Prostate gland (tissue), 2 donors: Measurements from ENCODE around the gene ANKRD18B. TPM values are rescaled to one million over a fixed set of nuclear protein-coding genes. Genes with fewer than 3 reads are reported as not detected.
A peak's percentile ranks its signal among the peaks of the same experiment; 100 is the strongest.
"Not testable (repeated sequence)": the region's sequence is repeated elsewhere in the genome, so short reads cannot be mapped to it uniquely, and the experiment has no call there.

ENCODE experiments used
- DNase-seq: peaks from one replicate; pipeline ENCODE4 v3.0.0-alpha.2; 2019; ENCODE audit warnings: low spot score
- H3K27ac ChIP-seq, 2 donors: fragments of 200-600 bp; sonication (generic); 2 replicates each; pipeline ENCODE4 v1.5.1; 2017 to 2019
- H3K27me3 ChIP-seq: fragments of 200-600 bp; sonication (generic); replicated peaks from 2 replicates; pipeline ENCODE4 v1.5.1; 2019; ENCODE audit not compliant: insufficient read depth
- H3K36me3 ChIP-seq, 2 donors: fragments of 200-600 bp; sonication (generic); 1 replicate in 1 of 2; 2 replicates in 1 of 2; pipeline versions ENCODE4 v1.5.1 to v1.8.1; 2017 to 2019
- H3K4me1 ChIP-seq: fragments of 200-600 bp; sonication (generic); replicated peaks from 2 replicates; pipeline ENCODE4 v1.5.1; 2019
- H3K4me3 ChIP-seq, 2 donors: fragments of 200-600 bp; sonication (generic); 2 replicates each; pipeline ENCODE4 v1.5.1; 2017 to 2019
- H3K9me3 ChIP-seq: fragments of 200-600 bp; sonication (generic); 2 replicates; pipeline ENCODE4 v1.5.1; 2017
- CTCF ChIP-seq, 4 experiments: fragments of 200-600 bp in 2 of 4; fragments of 450-650 bp in 2 of 4; sonication (generic) in 2 of 4; IDR thresholded peaks; 1 replicate in 3 of 4; 2 replicates in 1 of 4; pipeline ENCODE4 v1.5.1; 2016 to 2019; ENCODE audit warnings: antibody characterized with exemption in 4 of 4, mild to moderate bottlenecking in 2 of 4, moderate library complexity in 2 of 4
- POLR2A ChIP-seq: fragments of 450-650 bp; IDR thresholded peaks from one replicate; pipeline ENCODE4 v1.6.1; 2016; ENCODE audit warnings: antibody characterized with exemption, mild to moderate bottlenecking
- POLR2AphosphoS5 ChIP-seq: sonication (generic); formaldehyde crosslinking; IDR thresholded peaks from one replicate; pipeline ENCODE4 v1.6.1; 2017; ENCODE audit warnings: antibody characterized with exemption
- WGBS: methylation state at CpG from one replicate; pipeline ENCODE4 v1.1.5; 2018; 5-methylcytosine and 5-hydroxymethylcytosine counted together
- intact Hi-C: fragments of 100-400 bp; cut with DNase I; formaldehyde crosslinking; loops from one replicate; pipeline ENCODE4 v1.14.2; 2022
- total RNA-seq, 2 donors: library from RNA; depleted of rRNA; stranded (reverse); fragments of >200 nt; gene quantifications; one replicate each; pipeline ENCODE4 v1.1.0, GENCODE V29; 2016

Gene ANKRD18B
- 10 to 100 TPM in 1 of 2 donors, 1 to 10 TPM in 1; 3.4 to 21.6 TPM for total RNA-seq

- H3K4me1 ChIP-seq, H3K36me3 ChIP-seq, H3K9me3 ChIP-seq, H3K27me3 ChIP-seq, intact Hi-C loops: not testable (repeated sequence)
- H3K27ac ChIP-seq, result peak within 1 kb of the TSS; percentile 75 to 76
- WGBS, result 4% methylated on average over 29 of the region's 73 CpGs
- peak; percentile 41 for TF ChIP-seq POLR2A
- peak within 1 kb of the TSS; percentile 39 to 52 for H3K4me3 ChIP-seq
- peak; percentile 54 for DNase-seq
These were observed at the start of gene ANKRD18B for GRCh38 chr9:33523397-33524305. Gene ANKRD18B (plus strand): TSS chr9:33524251. CDS start chr9:33524490, 239 bp downstream.

DNA sequence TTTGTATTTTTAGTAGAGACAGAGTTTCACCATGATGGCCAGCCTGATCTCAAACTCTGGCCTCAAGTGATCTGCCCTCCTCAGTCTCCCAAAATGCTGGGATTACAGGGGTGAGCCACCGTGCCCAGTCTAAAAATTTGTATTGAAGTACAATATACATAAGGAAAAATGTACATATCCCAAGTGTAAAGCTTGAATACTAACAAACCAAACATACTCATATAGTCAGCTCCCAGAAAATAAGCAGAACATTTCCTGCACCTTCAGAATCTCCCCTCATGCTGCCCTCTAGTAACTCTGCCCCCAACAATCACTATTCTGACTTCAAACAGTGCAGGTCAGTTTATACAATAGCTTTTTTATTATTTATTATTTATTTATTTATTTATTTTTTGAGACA lies 48.7 kb upstream of the ANKRD18B start:
- Histone ChIP-seq H3K36me3 (peaks cover 0 to 4% of the 10 kb centered on the region in 2 donors), H3K27me3 (no peaks in the 10 kb centered on the region), H3K4me3 (no peak overlapping the region), H3K9me3 (no peaks in the 10 kb centered on the region), H3K4me1 (peaks cover 8% of the 10 kb centered on the region), H3K27ac (no peak overlapping the region)
- TF ChIP-seq CTCF (IDR thresholded peaks at IDR 0.05) (no peak), POLR2AphosphoS5 (no peak), POLR2A (no peak)
- WGBS, result 85% methylated on average over 1 of the region's 1 CpG
- intact Hi-C loops, result no loop called here
- no peak for DNase-seq

- Histone ChIP-seq H3K36me3 (no peaks in the 10 kb centered on the region), H3K9me3 (no peaks in the 10 kb centered on the region), H3K27ac (no peak overlapping the region), H3K27me3 (no peaks in the 10 kb centered on the region), H3K4me3 (no peak overlapping the region), H3K4me1 (peaks cover 8% of the 10 kb centered on the region)
- TF ChIP-seq POLR2AphosphoS5 (no peak), POLR2A (no peak), CTCF (IDR thresholded peaks at IDR 0.05) (no peak)
- DNase-seq, result no peak
- WGBS, result 95% methylated on average over 10 of the region's 10 CpGs
- intact Hi-C loops, result no loop called here
These were observed 47.5 kb upstream of the ANKRD18B start for GRCh38 chr9:33476503-33476902.

GRCh38 chr9:33480106-33480505 lies 43.9 kb upstream of the ANKRD18B start:
- no peaks in the 10 kb centered on the region for H3K4me1 ChIP-seq
- no peak overlapping the region for H3K4me3 ChIP-seq
- H3K27me3 ChIP-seq, result no peaks in the 10 kb centered on the region
- WGBS, result 74% methylated on average over 2 of the region's 2 CpGs
- TF ChIP-seq CTCF (IDR thresholded peaks at IDR 0.05), result no peak
- no peak for TF ChIP-seq POLR2A
- TF ChIP-seq POLR2AphosphoS5, result no peak
- H3K9me3 ChIP-seq, result no peaks in the 10 kb centered on the region
- no peak overlapping the region for H3K27ac ChIP-seq
- DNase-seq, result no peak
- intact Hi-C loops, result no loop called here
- no peaks in the 10 kb centered on the region for H3K36me3 ChIP-seq

DNA sequence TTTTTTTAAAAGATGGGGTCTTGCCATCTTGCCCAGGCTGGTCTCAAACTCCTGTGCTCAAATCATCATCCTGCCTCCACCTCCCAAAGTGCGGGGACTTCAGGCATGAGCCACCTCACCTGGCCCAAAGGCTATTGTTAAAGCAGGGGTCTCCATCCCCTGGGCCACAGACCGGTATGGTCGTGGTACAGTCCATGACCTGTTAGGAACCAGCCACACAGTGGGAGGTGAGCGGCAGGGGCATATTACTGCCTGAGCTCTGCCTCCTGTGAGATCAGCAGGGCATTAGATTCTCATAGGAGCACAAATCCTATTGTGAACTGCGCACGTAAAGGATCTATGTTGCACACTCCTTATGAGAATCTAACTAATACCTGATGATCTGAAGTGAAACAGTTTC lies 43.1 kb upstream of the ANKRD18B start:
- no peaks in the 10 kb centered on the region for H3K36me3 ChIP-seq
- intact Hi-C loops, result no loop called here
- H3K9me3 ChIP-seq, result no peaks in the 10 kb centered on the region
- TF ChIP-seq POLR2A, result no peak
- TF ChIP-seq CTCF (IDR thresholded peaks at IDR 0.05), result no peak
- TF ChIP-seq POLR2AphosphoS5, result no peak
- no peak overlapping the region for H3K4me3 ChIP-seq
- WGBS, result 92% methylated on average over 6 of the region's 6 CpGs
- no peak overlapping the region for H3K27ac ChIP-seq
- H3K4me1 ChIP-seq, result no peaks in the 10 kb centered on the region
- no peak for DNase-seq
- no peaks in the 10 kb centered on the region for H3K27me3 ChIP-seq

GRCh38 chr9:33485312-33485711 lies 38.7 kb upstream of the ANKRD18B start:
- DNase-seq, H3K4me3 ChIP-seq, H3K4me1 ChIP-seq, intact Hi-C loops, H3K27ac ChIP-seq, H3K27me3 ChIP-seq, H3K36me3 ChIP-seq, H3K9me3 ChIP-seq: not testable (repeated sequence)
